Astrocyte of the cerebellum (primary cell): ENCODE measurements around the gene TMEM175.

Source experiments
- DNase-seq: peaks from one replicate; pipeline ENCODE4 v3.0.0-alpha.2; 2011; ENCODE audit warnings: low read depth
- H3K4me3 ChIP-seq: 2 replicates; pipeline ENCODE4 v1.5.1; 2011; ENCODE audit warnings: mild to moderate bottlenecking, low read depth, low read length, moderate library complexity
- in situ Hi-C: cut with HindIII; loops from 2 replicates; pipeline ENCODE4 v1.10.0; 2017; ENCODE audit warnings: low sequenced_read_pairs
- TF ChIP-seq, protein P1 (sequence below): IDR thresholded peaks from 2 replicates; pipeline ENCODE4 v1.5.1; 2012; ENCODE audit warnings: low read length, low read depth, moderate library complexity, mild to moderate bottlenecking; ENCODE audit errors: missing control alignments

TMEM175 gene

GRCh38 chr4:954211-955020, 22.2 kb downstream of the TMEM175 start:
- H3K4me3 ChIP-seq, result no peak overlapping the region

DNA sequence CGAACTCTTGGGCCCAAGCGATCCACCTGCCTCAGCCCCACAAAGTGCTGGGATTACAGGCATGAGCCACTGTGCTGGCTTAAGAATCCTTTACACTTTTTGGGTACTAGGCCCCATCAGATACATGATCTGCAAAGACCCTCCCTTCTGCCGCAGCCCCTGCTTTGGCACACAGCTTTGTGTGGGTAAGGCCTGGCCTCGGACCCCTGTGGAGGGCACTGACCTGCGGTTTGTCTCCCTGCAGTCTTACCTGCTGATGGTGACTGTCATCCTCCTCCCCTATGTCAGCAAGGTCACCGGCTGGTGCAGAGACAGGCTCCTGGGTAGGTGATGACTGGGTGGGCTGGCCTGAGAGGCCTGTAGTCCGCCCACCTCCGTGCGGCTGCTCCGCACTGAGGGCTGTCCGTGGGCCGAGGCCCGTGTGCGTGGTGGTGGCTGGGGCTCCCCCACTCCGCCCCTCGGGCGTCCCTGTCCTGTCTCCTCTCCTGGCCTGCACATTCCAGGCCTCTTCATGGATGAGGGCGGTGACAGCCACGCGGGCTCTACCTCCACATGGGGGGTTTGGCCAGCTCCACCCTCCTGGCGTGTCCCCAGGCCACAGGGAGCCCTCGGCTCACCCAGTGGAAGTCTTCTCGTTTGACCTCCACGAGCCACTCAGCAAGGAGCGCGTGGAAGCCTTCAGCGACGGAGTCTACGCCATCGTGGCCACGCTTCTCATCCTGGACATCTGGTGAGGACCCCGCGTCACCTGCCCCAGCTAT, 23.1 kb downstream of the TMEM175 start:
- TF ChIP-seq, protein P1, sequence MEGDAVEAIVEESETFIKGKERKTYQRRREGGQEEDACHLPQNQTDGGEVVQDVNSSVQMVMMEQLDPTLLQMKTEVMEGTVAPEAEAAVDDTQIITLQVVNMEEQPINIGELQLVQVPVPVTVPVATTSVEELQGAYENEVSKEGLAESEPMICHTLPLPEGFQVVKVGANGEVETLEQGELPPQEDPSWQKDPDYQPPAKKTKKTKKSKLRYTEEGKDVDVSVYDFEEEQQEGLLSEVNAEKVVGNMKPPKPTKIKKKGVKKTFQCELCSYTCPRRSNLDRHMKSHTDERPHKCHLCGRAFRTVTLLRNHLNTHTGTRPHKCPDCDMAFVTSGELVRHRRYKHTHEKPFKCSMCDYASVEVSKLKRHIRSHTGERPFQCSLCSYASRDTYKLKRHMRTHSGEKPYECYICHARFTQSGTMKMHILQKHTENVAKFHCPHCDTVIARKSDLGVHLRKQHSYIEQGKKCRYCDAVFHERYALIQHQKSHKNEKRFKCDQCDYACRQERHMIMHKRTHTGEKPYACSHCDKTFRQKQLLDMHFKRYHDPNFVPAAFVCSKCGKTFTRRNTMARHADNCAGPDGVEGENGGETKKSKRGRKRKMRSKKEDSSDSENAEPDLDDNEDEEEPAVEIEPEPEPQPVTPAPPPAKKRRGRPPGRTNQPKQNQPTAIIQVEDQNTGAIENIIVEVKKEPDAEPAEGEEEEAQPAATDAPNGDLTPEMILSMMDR, result no peak
- in situ Hi-C loops, result no loop called here
- no peak overlapping the region for H3K4me3 ChIP-seq
- DNase-seq, result no peak

More at GRCh38 chr4:954211-955020, 22.2 kb downstream of the TMEM175 start:
- no peak for DNase-seq
- TF ChIP-seq, protein P1, result no peak
- in situ Hi-C loops, result no loop called here

DNA sequence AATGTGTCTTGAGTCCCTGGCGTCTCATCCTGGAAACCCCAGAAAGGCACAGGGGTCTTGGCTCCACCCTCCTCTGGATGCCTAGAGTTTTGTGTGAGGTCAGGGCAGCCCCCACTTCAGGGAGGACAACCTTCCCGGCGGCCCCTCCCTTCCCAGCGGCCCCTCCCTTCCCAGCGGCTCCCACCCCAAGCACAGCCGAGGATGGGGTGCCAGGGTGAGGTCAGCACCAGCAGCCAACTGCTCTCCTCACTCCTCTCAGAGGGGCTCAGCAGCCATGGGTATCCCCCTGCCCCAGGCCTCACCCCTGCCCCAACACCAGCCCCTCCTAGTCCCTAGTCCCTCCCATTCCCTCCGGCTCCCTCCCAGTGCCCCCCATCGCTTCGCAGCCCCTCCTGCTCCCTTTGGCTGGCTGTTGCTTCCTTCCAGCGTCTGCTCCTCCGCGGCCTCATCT, 23.7 kb downstream of the TMEM175 start:
- in situ Hi-C loops, result no loop called here
- DNase-seq, result no peak
- TF ChIP-seq, protein P1, result no peak
- no peak overlapping the region for H3K4me3 ChIP-seq

DNA sequence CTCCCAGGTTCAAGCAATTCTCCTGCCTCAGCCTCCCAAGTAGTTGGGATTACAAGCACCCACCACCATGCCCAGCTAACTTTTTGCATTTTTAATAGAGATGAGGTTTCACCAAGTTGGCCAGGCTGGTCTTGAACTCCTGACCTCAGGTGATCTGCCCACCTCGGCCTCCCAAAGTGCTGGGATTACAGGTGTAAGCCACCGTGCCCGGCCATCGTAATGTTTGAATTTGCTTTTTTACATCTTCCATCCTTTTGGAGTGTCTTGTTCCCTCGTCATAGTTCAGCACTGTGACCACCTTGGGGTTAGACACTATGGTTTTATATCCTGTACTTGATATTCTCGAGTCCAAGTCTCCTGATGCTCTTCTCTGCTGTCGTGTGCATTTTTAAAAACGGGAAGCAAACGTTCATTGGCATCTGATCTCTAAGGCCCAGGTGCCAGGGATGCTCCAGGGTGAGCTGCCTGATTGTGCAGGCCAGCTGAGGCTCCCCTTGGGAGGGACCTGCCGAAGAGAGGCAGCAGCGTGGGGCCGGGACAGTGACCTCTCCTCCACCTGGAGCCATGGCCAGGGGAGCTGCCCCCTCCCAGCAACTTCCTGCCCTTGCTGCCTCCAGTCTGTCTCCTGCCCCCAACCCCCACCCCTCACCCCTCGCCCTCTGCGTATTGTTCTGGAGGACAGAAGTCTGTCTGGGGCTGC, 24.4 kb downstream of the TMEM175 start:
- TF ChIP-seq, protein P1, result no peak
- in situ Hi-C loops, result no loop called here
- DNase-seq, result no peak
- no peak overlapping the region for H3K4me3 ChIP-seq

GRCh38 chr4:957231-957580, 24.9 kb downstream of the TMEM175 start:
- in situ Hi-C loops, result no loop called here
- TF ChIP-seq, protein P1, result no peak
- no peak overlapping the region for H3K4me3 ChIP-seq
- DNase-seq, result no peak

GRCh38 chr4:957581-958313, 25.5 kb downstream of the TMEM175 start:
- TF ChIP-seq, protein P1, result no peak
- no peak overlapping the region for H3K4me3 ChIP-seq
- in situ Hi-C loops, result no loop called here
- no peak for DNase-seq
